M059J (cell line): ENCODE results near the gene SENP8. TPM values are rescaled to one million over a fixed set of nuclear protein-coding genes. Genes with fewer than 3 reads are reported as not detected.

ENCODE experiments used
- DNase-seq: peaks from one replicate; pipeline ENCODE4 v3.0.0-alpha.2; 2012; ENCODE audit warnings: low read depth
- total RNA-seq: library from RNA; depleted of rRNA; stranded (reverse); fragments of >200 nt; shearing (Covaris generic); gene quantifications from 2 replicates; pipeline ENCODE4 v1.2.3, GENCODE V29; 2014

SENP8 gene
- total RNA-seq, 1 experiment from 2014 or later, result 2.5 TPM

- DNase-seq, result no peak
Measured at GRCh38 chr15:72113347-72114031, 4.7 kb upstream of the SENP8 start.

GRCh38 chr15:72116731-72117485 is 1.3 kb upstream of the SENP8 start:
- peak; percentile 53 for DNase-seq

GRCh38 chr15:72117486-72118016 is 652 bp upstream of the SENP8 start:
- DNase-seq, result peak; percentile 79

GRCh38 chr15:72124218-72124617 is 6.0 kb downstream of the SENP8 start:
- DNase-seq, result no peak

- DNase-seq, result no peak
Measured at GRCh38 chr15:72127724-72128322, 9.6 kb downstream of the SENP8 start.

- no peak for DNase-seq
Measured at GRCh38 chr15:72128359-72128758, 10.2 kb downstream of the SENP8 start.

- DNase-seq, result no peak
Measured at GRCh38 chr15:72130272-72130671, 12.1 kb downstream of the SENP8 start.

GRCh38 chr15:72131922-72132321 is 13.7 kb downstream of the SENP8 start:
- no peak for DNase-seq

GRCh38 chr15:72133211-72133610 is 15.0 kb downstream of the SENP8 start:
- no peak for DNase-seq

- no peak for DNase-seq
Measured at GRCh38 chr15:72135719-72136118, 17.5 kb downstream of the SENP8 start.

GRCh38 chr15:72136170-72137051 is 18.2 kb downstream of the SENP8 start:
- no peak for DNase-seq

GRCh38 chr15:72139667-72140066 is 21.5 kb downstream of the SENP8 start:
- DNase-seq, result no peak

GRCh38 chr15:72140088-72140487 is 21.9 kb downstream of the SENP8 start:
- no peak for DNase-seq

- DNase-seq, result peak; percentile 36
Measured at GRCh38 chr15:72141171-72142084, 23.2 kb downstream of the SENP8 start.

GRCh38 chr15:72146221-72146620 is 28.0 kb downstream of the SENP8 start:
- DNase-seq, result no peak

GRCh38 chr15:72146934-72147333 is 28.7 kb downstream of the SENP8 start:
- no peak for DNase-seq

GRCh38 chr15:72147418-72147817 is 29.2 kb downstream of the SENP8 start:
- DNase-seq, result no peak

- DNase-seq, result no peak
Measured at GRCh38 chr15:72153269-72154000, 35.2 kb downstream of the SENP8 start.

- DNase-seq, result no peak
Measured at GRCh38 chr15:72154316-72154715, 36.1 kb downstream of the SENP8 start.
